Body of pancreas (tissue), 4 donors: ENCODE results near the gene ROPN1B.

Source experiments
- POLR2A ChIP-seq, 3 donors: fragments of 450-650 bp; IDR thresholded peaks; one replicate each; pipeline ENCODE4 v1.6.1; 2016; ENCODE audit warnings: antibody characterized with exemption in 3 of 3, mild to moderate bottlenecking in 2 of 3
- TF ChIP-seq, protein P1 (sequence below), 7 experiments: fragments of 450-650 bp in 4 of 7; fragments of 200-600 bp in 3 of 7; sonication (generic) in 3 of 7; IDR thresholded peaks; one replicate each; pipeline ENCODE4 v1.5.1; 2016 to 2019; ENCODE audit warnings: antibody characterized with exemption in 7 of 7

- TF ChIP-seq POLR2A (IDR thresholded peaks at IDR 0.05), result no peak
- TF ChIP-seq, protein P1, sequence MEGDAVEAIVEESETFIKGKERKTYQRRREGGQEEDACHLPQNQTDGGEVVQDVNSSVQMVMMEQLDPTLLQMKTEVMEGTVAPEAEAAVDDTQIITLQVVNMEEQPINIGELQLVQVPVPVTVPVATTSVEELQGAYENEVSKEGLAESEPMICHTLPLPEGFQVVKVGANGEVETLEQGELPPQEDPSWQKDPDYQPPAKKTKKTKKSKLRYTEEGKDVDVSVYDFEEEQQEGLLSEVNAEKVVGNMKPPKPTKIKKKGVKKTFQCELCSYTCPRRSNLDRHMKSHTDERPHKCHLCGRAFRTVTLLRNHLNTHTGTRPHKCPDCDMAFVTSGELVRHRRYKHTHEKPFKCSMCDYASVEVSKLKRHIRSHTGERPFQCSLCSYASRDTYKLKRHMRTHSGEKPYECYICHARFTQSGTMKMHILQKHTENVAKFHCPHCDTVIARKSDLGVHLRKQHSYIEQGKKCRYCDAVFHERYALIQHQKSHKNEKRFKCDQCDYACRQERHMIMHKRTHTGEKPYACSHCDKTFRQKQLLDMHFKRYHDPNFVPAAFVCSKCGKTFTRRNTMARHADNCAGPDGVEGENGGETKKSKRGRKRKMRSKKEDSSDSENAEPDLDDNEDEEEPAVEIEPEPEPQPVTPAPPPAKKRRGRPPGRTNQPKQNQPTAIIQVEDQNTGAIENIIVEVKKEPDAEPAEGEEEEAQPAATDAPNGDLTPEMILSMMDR (IDR thresholded peaks at IDR 0.05), result no peak
Measured at GRCh38 chr3:126029241-126029640, 60.3 kb downstream of the ROPN1B start.
